Small intestine (tissue), 7 donors: Measurements from ENCODE around the gene FTO. TPM values are rescaled to one million over a fixed set of nuclear protein-coding genes. Genes with fewer than 3 reads are reported as not detected.

Experiments used
- DNase-seq, 2 donors: peaks; one replicate each; pipeline versions ENCODE4 v3.0.0 to v3.0.0-alpha.2; 2013
- FAIRE-seq: peaks from 2 replicates; lab custom pipeline; 2012; peaks lifted over from hg19 to GRCh38; lab: Jason Lieb, UNC
- H3K27ac ChIP-seq, 3 donors: one replicate each; pipeline ENCODE4 v1.5.1; 2013; ENCODE audit warnings: low read length in 2 of 3, mild to moderate bottlenecking in 2 of 3, control low read depth in 1 of 3, inconsistent platforms in 1 of 3, low read depth in 1 of 3, moderate library complexity in 1 of 3
- H3K27me3 ChIP-seq, 3 donors: one replicate each; pipeline ENCODE4 v1.6.1; 2013; ENCODE audit warnings: low read length in 3 of 3, inconsistent platforms in 1 of 3; ENCODE audit not compliant: control insufficient read depth in 3 of 3, insufficient read depth in 3 of 3
- H3K36me3 ChIP-seq, 3 donors: one replicate each; pipeline ENCODE4 v1.6.1; 2013; ENCODE audit warnings: low read length in 3 of 3, inconsistent platforms in 1 of 3, low read depth in 1 of 3, mild to moderate bottlenecking in 1 of 3, moderate library complexity in 1 of 3; ENCODE audit not compliant: control insufficient read depth in 3 of 3, insufficient read depth in 2 of 3
- H3K4me1 ChIP-seq, 3 donors: one replicate each; pipeline ENCODE4 v1.6.1; 2013; ENCODE audit warnings: low read length in 2 of 3, inconsistent platforms in 1 of 3, low read depth in 1 of 3, mild to moderate bottlenecking in 1 of 3, moderate library complexity in 1 of 3; ENCODE audit not compliant: control insufficient read depth in 3 of 3, insufficient read depth in 2 of 3
- H3K4me3 ChIP-seq, 3 donors: one replicate each; pipeline ENCODE4 v1.5.1; 2013; ENCODE audit warnings: low read length in 3 of 3, control low read depth in 1 of 3, inconsistent platforms in 1 of 3, low read depth in 1 of 3, mild to moderate bottlenecking in 1 of 3, moderate library complexity in 1 of 3
- H3K9me3 ChIP-seq, 2 donors: one replicate each; pipeline ENCODE4 v1.6.1; 2013; ENCODE audit warnings: low read depth in 1 of 2, low read length in 1 of 2; ENCODE audit not compliant: control insufficient read depth in 2 of 2, insufficient read depth in 1 of 2
- WGBS, 3 donors: extraction: QIAGEN DNeasy Blood & Tissue Kit; methylation state at CpG; one replicate each; pipeline ENCODE4 v1.1.7; 2013; 5-methylcytosine and 5-hydroxymethylcytosine counted together
- polyA plus RNA-seq, 4 donors: library from polyadenylated mRNA; stranded (reverse) in 3 of 4; unstranded in 1 of 4; fragments of 200-250 nt in 3 of 4; fragments of 120-200 nt in 1 of 4; gene quantifications; one replicate each; pipeline versions ENCODE4 v1.2.1 to v1.2.3, GENCODE V29; 2013
- donor health status: healthy with polysubstance abuse.
- donor health status: control.
- donor health status: control.
- donor health status: Bipolar disorder and iron deficiency.
- donor health status: healthy.

Gene FTO
- polyA plus RNA-seq, 4 donors, result 5.4 to 36.8 (median 12.2) TPM

DNA sequence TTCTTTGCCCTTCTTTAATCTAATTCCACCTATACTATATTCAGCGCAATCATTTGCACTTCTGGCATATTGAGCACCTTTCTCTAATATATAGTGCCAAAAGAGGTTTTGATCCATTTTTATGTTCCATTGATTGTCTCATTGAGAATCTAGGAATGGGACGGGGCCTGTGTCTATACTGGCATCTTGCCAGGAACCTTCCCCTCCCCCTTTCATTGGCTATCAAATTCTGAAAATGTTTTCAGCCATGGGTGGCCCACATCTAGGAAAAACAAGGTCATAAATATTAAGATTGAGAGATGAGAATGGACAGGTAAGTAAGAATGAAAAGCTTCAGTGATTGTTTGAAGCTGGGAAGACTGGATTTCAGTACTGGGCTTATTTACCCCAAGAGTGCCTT is 159.9 kb downstream of the FTO start:
- peaks cover 0 to 3% (median 0%) of the 10 kb centered on the region in 3 donors for H3K36me3 ChIP-seq
- no peaks in the 10 kb centered on the region for H3K27me3 ChIP-seq
- H3K9me3 ChIP-seq, result no peaks in the 10 kb centered on the region
- no peak for FAIRE-seq
- no peak for DNase-seq
- H3K4me3 ChIP-seq, result no peak overlapping the region
- WGBS, 3 donors, result 94 to 98% (median 97%) methylated on average over 2 of the region's 2 CpGs
- no peak overlapping the region for H3K27ac ChIP-seq
- peaks cover 0 to 3% (median 0%) of the 10 kb centered on the region in 3 donors for H3K4me1 ChIP-seq

DNA sequence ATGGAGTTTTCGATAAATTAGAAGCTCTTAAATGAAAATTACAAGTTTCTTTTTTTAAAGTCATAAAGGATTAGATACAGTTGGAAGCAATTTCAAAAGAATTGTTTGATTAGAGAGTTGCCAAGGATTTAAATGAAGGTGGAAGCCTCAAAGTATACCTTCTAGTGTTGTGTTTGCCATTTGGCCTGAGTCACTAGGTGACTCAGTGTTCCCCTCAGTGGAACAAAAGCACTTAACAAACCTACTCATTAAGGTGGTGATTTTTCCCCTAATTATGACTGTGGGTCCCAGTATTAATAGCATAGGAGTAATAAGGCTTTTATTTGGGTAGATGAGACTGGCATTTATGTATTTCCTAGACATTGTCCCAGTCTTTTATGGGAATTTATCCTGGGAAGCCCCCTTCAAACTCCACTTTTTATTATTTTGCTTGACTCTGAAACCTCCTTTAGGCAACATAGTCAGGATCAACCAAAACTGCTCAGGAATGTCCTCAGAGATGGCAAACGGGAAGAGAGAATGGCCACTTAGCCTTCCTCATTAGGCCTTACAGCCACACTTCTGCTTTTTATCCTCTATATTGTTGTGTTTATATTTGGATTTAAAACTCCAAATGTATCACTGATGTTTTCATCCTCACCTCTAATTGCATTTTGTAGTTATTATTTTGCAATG is 161.0 kb downstream of the FTO start:
- peaks cover 0 to 3% (median 0%) of the 10 kb centered on the region in 3 donors for H3K36me3 ChIP-seq
- H3K9me3 ChIP-seq, result no peaks in the 10 kb centered on the region
- H3K27me3 ChIP-seq, result no peaks in the 10 kb centered on the region
- FAIRE-seq (no peak), DNase-seq (no peak)
- H3K4me3 ChIP-seq, result no peak overlapping the region
- peaks cover 0 to 3% (median 0%) of the 10 kb centered on the region in 3 donors for H3K4me1 ChIP-seq
- WGBS, 3 donors, result 90 to 96% (median 92%) methylated on average over 2 of the region's 2 CpGs
- no peak overlapping the region for H3K27ac ChIP-seq

DNA sequence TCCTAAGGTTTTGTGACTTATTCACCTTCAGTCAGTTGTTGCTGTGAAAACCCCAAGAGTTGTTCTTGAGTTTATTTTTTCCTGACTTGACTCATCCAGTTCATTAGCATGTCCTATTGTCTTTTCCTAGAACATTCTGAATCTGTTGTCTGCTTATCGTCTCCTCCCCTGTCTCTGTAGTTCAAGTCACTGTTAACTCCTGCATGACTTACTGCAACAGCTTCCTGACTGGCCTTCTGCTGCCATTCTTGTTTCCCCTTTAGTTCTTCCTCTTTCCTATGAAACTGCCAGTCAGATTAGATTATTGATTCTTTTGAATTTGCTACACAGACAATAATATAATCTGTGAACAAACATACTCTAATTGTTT is 161.5 kb downstream of the FTO start:
- Histone ChIP-seq H3K4me3 (no peak overlapping the region), H3K27me3 (no peaks in the 10 kb centered on the region), H3K36me3 (peaks cover 0 to 3% (median 0%) of the 10 kb centered on the region in 3 donors), H3K9me3 (no peaks in the 10 kb centered on the region), H3K27ac (no peak overlapping the region), H3K4me1 (peaks cover 0 to 3% (median 0%) of the 10 kb centered on the region in 3 donors)
- WGBS, 3 donors, result 25 to 42% (median 35%) methylated on average over 1 of the region's 1 CpG
- DNase-seq (no peak), FAIRE-seq (no peak)

DNA sequence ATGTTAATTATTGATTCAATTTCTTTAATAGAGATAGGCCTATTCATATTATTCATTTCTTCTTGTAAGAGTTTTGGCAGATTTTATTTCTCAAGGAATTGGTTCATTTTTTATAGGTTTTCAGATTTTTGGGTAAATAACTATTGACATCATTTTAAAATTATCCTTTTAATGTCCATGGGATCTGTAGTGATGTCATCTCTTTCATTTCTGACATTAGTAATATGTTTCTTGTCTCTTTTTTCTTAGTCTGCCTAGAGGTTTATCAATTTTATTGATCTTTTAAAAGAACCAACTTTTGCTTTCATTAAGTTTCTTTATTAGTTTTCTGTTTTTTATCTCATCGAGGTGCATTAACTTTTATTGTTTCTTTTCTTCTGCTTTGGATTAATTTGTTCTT is 162.6 kb downstream of the FTO start:
- no peaks in the 10 kb centered on the region for H3K27me3 ChIP-seq
- H3K4me3 ChIP-seq, result no peak overlapping the region
- WGBS, 3 donors, result 78 to 91% (median 81%) methylated on average over 1 of the region's 1 CpG
- H3K27ac ChIP-seq, result no peak overlapping the region
- H3K4me1 ChIP-seq, result peaks cover 0 to 3% (median 0%) of the 10 kb centered on the region in 3 donors
- no peaks in the 10 kb centered on the region for H3K9me3 ChIP-seq
- H3K36me3 ChIP-seq, result peaks cover 0 to 3% (median 0%) of the 10 kb centered on the region in 3 donors
- DNase-seq (no peak), FAIRE-seq (no peak)

DNA sequence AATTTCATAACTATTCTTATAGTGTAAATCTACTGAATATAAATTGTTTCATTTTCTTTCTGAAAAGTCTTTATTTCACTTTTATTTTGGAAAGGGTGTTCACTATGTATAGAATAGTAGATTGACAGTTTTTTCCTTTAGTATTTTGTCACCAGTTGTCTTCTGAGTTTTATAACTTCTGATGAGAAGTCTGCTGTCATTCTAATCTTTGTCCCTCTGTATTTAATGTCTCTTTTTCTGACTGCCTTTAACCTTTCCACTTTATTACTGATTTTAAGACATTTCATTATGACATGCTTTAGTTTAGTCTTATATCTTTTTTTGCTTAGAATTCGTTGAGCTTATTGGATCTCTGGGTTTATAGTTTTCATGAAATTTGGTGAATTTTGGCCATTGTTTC is 166.9 kb downstream of the FTO start:
- Histone ChIP-seq H3K9me3 (no peaks in the 10 kb centered on the region), H3K27me3 (no peaks in the 10 kb centered on the region), H3K36me3 (no peaks in the 10 kb centered on the region), H3K4me3 (no peak overlapping the region), H3K27ac (no peak overlapping the region), H3K4me1 (no peaks in the 10 kb centered on the region)
- DNase-seq, result no peak
- FAIRE-seq, result no peak
- WGBS, 3 donors, result 87 to 97% (median 96%) methylated on average over 1 of the region's 1 CpG

DNA sequence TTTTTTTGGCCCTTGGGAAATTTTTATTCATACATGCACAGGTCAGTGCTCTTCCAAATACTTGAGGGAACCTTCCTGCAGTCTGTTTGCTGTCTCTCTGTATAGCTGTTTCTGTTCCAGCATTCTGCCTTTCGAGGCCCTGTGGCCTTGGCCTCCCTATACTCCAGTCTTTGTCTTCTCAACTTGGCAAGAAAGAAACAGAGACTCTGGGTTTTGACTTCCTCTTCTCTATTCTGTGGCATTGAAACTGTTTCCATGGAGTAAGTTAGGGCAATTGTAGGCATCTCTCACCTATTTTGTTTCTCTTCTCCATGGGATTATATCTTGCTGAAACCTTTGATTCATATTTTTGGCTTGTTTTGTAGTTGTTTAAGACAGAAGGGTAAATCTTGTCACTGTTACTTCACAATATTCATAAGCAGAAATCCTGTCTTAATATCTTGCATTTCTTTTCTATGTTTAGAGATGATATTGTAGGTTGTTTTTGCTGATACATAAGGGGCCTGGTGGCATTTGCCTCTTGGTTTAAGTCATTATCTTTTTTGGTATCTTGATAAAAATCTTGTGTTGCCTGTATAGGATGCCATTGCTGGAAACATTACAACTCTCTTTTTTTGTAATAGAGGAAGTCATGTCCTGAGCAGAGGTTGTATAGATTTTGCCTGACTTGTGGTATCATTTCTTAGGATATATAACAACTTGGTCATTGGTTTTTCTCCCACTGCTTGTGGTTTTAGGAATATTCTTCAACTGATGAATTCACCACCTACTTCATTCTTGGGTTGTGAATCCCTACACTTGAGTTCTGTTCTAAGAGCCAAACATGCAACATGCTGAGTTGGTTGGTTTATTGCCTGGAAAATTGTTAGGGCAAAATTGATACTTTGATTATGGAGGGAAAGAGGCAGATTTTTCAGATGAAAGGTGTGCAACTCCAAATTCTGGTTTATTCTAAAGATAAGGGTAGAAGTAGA is 168.6 kb downstream of the FTO start:
- Histone ChIP-seq H3K4me3 (no peak overlapping the region), H3K9me3 (no peaks in the 10 kb centered on the region), H3K36me3 (no peaks in the 10 kb centered on the region), H3K4me1 (no peaks in the 10 kb centered on the region), H3K27ac (no peak overlapping the region), H3K27me3 (no peaks in the 10 kb centered on the region)
- 81 to 93% (median 83%) methylated on average over 1 of the region's 1 CpG for WGBS, 3 donors
- DNase-seq (no peak), FAIRE-seq (no peak)

DNA sequence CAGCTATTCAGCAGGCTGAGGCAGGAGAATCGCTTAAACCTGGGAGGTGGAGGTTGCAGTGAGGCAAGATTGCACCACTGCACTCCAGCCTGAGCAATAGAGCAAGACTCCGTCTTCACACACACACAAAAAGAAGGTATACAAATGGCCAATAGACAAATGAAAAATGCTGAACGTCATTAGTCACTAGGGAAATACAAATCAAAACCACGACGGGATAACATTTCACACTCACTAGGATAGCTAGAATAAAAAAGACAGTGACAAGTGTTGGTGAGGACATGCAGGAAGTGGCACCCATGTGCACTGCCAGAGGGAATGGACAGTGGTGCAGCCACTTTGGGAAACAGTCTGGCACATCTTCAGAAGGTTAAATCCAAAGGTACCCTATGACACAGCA is 172.9 kb downstream of the FTO start:
- Histone ChIP-seq H3K36me3 (peaks cover 0 to 6% (median 6%) of the 10 kb centered on the region in 3 donors), H3K27me3 (no peaks in the 10 kb centered on the region), H3K4me1 (no peaks in the 10 kb centered on the region), H3K4me3 (no peak overlapping the region), H3K27ac (no peak overlapping the region), H3K9me3 (no peaks in the 10 kb centered on the region)
- 97% methylated on average over 5 of the region's 5 CpGs for WGBS, 3 donors
- DNase-seq (no peak), FAIRE-seq (no peak)

DNA sequence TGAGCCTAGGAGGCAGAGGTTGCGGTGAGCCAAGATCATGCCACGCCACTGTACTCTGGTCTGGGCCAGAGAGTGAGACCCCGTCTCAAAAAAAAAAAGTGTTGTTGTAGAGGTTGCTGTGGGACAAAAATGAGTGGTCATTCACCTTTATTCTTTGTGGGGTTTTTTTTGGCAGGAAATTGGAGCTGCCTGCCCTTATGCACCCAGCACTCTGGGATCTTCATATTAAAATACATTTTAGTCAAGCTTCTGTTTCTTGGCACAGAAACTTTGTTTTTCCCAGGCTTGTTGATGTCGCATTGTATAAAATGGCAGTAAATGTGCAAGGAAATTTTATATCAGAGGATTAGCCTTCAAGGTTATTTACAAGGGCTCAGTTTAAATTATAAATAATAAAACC is 174.3 kb downstream of the FTO start:
- Histone ChIP-seq H3K4me3 (no peak overlapping the region), H3K9me3 (no peaks in the 10 kb centered on the region), H3K36me3 (peaks cover 0 to 6% (median 6%) of the 10 kb centered on the region in 3 donors), H3K27me3 (no peaks in the 10 kb centered on the region), H3K4me1 (no peaks in the 10 kb centered on the region), H3K27ac (no peak overlapping the region)
- FAIRE-seq (no peak), DNase-seq (no peak)
- 90 to 97% (median 93%) methylated on average over 4 of the region's 4 CpGs for WGBS, 3 donors
